MM.1S (cell line): ENCODE results near the gene FAM53A.

ENCODE experiments used
- DNase-seq: peaks from one replicate; pipeline ENCODE4 v3.0.0-alpha.2; 2015
- H2AFZ ChIP-seq: fragments of 300-600 bp; sonication (generic); 2 replicates; pipeline ENCODE4 v1.6.0; 2016; ENCODE audit warnings: antibody characterized with exemption, low read length
- H3F3A ChIP-seq: fragments of 300-600 bp; sonication (generic); 2 replicates; pipeline ENCODE4 v1.6.1; 2016; ENCODE audit warnings: mild to moderate bottlenecking, antibody characterized with exemption, low read length, moderate library complexity, mixed read lengths; ENCODE audit not compliant: insufficient read depth
- H3K27ac ChIP-seq: fragments of 300-600 bp; sonication (generic); 2 replicates; pipeline ENCODE4 v1.5.1; 2016; ENCODE audit warnings: mild to moderate bottlenecking, low read length
- H3K27me3 ChIP-seq: fragments of 300-600 bp; sonication (generic); replicated peaks from 2 replicates; pipeline ENCODE4 v1.6.0; 2016; ENCODE audit warnings: low read length; ENCODE audit not compliant: insufficient read depth
- H3K36me3 ChIP-seq: fragments of 300-600 bp; sonication (generic); replicated peaks from 2 replicates; pipeline ENCODE4 v1.6.1; 2016; ENCODE audit warnings: mild to moderate bottlenecking, low read length, mixed read lengths; ENCODE audit not compliant: insufficient read depth
- H3K4me1 ChIP-seq: fragments of 300-600 bp; sonication (generic); 2 replicates; pipeline ENCODE4 v1.6.1; 2016; ENCODE audit warnings: low read length, mixed read lengths
- H3K4me2 ChIP-seq: fragments of 300-600 bp; sonication (generic); 2 replicates; pipeline ENCODE4 v1.6.0; 2016; ENCODE audit warnings: low read depth, low read length
- H3K4me3 ChIP-seq: fragments of 300-600 bp; sonication (generic); 2 replicates; pipeline ENCODE4 v1.5.1; 2016; ENCODE audit warnings: low read length, mixed read lengths
- H3K79me2 ChIP-seq: fragments of 300-600 bp; sonication (generic); 2 replicates; pipeline ENCODE4 v1.6.1; 2016; ENCODE audit warnings: mixed run types, low read length, mixed read lengths
- H3K9ac ChIP-seq: fragments of 300-600 bp; sonication (generic); 2 replicates; pipeline ENCODE4 v1.6.1; 2016; ENCODE audit warnings: low read length, mixed read lengths
- H3K9me2 ChIP-seq: fragments of 300-600 bp; sonication (generic); replicated peaks from 2 replicates; pipeline ENCODE4 v1.6.1; 2016; ENCODE audit warnings: mild to moderate bottlenecking, low read length, mixed read lengths; ENCODE audit not compliant: insufficient read depth
- H3K9me3 ChIP-seq: fragments of 300-600 bp; sonication (generic); replicated peaks from 2 replicates; pipeline ENCODE4 v1.6.1; 2016; ENCODE audit warnings: mild to moderate bottlenecking, low read length, mixed read lengths; ENCODE audit not compliant: insufficient read depth
- H4K20me1 ChIP-seq: fragments of 300-600 bp; sonication (generic); 2 replicates; pipeline ENCODE4 v1.6.1; 2016; ENCODE audit warnings: mild to moderate bottlenecking, low read length, moderate library complexity, mixed read lengths; ENCODE audit not compliant: insufficient read depth
- EZH2 ChIP-seq: fragments of 300-600 bp; sonication (generic); optimal IDR thresholded peaks from 2 replicates; pipeline ENCODE3; 2017; ENCODE audit warnings: low read depth, mild to moderate bottlenecking, antibody characterized with exemption, low read length, mixed read lengths
- EZH2phosphoT487 ChIP-seq: fragments of 300-600 bp; sonication (generic); IDR thresholded peaks from 2 replicates; pipeline ENCODE4 v1.6.1; 2018; ENCODE audit warnings: antibody characterized with exemption, low read length
- TF ChIP-seq, protein P1 (sequence below): fragments of 300-600 bp; sonication (generic); IDR thresholded peaks from 2 replicates; pipeline ENCODE4 v1.5.1; 2016; ENCODE audit warnings: antibody characterized with exemption, low read length, mixed read lengths

The FAM53A gene

DNA sequence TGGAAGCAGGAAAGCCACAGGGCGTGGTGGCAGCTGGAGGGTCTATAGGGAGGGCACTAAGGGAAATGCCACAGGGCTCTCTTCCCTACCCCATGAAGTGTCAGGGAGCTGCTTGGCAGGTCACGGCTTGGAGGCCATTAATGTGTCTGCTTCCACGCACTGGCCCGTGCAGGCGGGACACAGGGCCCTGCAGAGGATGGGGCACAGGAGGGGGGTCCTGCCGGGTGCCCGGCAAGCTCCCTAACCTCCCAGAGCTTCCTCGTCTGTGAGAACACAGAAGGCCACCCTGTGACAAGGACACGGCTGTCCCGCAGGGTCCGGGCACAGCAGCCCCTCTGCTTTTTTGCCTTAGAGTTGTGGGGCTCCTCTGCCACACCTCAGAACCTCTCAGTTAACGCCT is 25.5 kb downstream of the FAM53A start:
- Histone ChIP-seq H3K27ac (no peak overlapping the region), H3K9ac (no peak overlapping the region), H3K36me3 (no peaks in the 10 kb centered on the region), H3K9me3 (no peaks in the 10 kb centered on the region), H3F3A (no peaks in the 10 kb centered on the region), H3K9me2 (no peaks in the 10 kb centered on the region), H3K4me1 (no peaks in the 10 kb centered on the region), H3K79me2 (no peaks in the 10 kb centered on the region), H4K20me1 (no peaks in the 10 kb centered on the region), H3K27me3 (no peaks in the 10 kb centered on the region), H2AFZ (no peak overlapping the region), H3K4me2 (no peak overlapping the region), H3K4me3 (no peak overlapping the region)
- no peak for DNase-seq
- TF ChIP-seq, protein P1, sequence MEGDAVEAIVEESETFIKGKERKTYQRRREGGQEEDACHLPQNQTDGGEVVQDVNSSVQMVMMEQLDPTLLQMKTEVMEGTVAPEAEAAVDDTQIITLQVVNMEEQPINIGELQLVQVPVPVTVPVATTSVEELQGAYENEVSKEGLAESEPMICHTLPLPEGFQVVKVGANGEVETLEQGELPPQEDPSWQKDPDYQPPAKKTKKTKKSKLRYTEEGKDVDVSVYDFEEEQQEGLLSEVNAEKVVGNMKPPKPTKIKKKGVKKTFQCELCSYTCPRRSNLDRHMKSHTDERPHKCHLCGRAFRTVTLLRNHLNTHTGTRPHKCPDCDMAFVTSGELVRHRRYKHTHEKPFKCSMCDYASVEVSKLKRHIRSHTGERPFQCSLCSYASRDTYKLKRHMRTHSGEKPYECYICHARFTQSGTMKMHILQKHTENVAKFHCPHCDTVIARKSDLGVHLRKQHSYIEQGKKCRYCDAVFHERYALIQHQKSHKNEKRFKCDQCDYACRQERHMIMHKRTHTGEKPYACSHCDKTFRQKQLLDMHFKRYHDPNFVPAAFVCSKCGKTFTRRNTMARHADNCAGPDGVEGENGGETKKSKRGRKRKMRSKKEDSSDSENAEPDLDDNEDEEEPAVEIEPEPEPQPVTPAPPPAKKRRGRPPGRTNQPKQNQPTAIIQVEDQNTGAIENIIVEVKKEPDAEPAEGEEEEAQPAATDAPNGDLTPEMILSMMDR, result no peak
- no peak for TF ChIP-seq EZH2phosphoT487
- no peak for TF ChIP-seq EZH2

DNA sequence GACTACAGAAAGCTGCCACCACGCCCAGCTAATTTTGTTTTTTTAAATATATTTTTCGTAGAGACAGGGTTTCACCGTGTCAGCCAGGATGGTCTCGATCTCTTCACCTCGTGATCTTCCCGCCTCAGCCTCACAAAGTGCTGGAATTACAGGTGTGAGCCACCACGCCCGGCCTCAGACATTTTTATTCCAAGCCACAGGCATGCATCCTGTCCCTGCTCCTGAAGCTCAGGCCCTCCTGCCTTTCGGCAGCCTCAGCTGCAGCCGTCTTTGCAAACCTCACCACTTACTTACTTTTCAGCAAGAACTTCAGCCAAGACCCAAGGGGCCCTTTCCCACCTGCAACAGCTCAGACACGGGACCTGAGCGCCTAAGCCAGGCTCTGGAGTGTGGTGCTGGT is 26.0 kb downstream of the FAM53A start:
- H3K4me2 ChIP-seq, result no peak overlapping the region

DNA sequence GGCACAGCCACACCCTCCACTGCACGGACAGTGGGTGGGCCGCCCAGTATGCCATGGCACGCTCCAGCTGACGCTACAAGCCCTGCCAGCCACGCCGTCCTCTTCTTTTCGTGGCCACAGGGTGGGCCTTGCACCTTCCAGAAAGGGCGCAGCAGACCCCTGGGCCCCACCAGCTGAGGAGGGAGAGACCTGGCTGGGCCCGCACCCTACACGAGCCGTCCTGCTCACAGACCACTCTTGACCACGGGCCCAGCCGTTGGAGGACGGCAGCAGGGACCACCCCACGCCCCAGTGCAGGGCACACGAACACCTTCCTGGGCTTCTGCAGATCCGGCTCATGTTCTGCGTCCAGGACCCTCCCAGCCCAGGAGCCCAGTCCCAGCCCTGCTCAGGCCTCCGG is 27.1 kb downstream of the FAM53A start:
- Histone ChIP-seq H3K9ac (no peak overlapping the region), H3K9me3 (no peaks in the 10 kb centered on the region), H3K79me2 (no peaks in the 10 kb centered on the region), H3K27me3 (no peaks in the 10 kb centered on the region), H3K4me1 (no peaks in the 10 kb centered on the region), H3K36me3 (no peaks in the 10 kb centered on the region), H4K20me1 (no peaks in the 10 kb centered on the region), H2AFZ (no peak overlapping the region), H3K4me3 (no peak overlapping the region), H3K9me2 (no peaks in the 10 kb centered on the region), H3K27ac (no peak overlapping the region), H3F3A (no peaks in the 10 kb centered on the region), H3K4me2 (no peak overlapping the region)
- TF ChIP-seq EZH2phosphoT487 (no peak), EZH2 (no peak)
- TF ChIP-seq, protein P1, result no peak
- no peak for DNase-seq

More for the DNA sequence above, 26.0 kb downstream of the FAM53A start:
- no peak for DNase-seq
- Histone ChIP-seq H3K9me2 (no peaks in the 10 kb centered on the region), H2AFZ (no peak overlapping the region), H3K27ac (no peak overlapping the region), H3K9ac (no peak overlapping the region), H3K4me1 (no peaks in the 10 kb centered on the region), H3K27me3 (no peaks in the 10 kb centered on the region), H4K20me1 (no peaks in the 10 kb centered on the region), H3K79me2 (no peaks in the 10 kb centered on the region), H3F3A (no peaks in the 10 kb centered on the region), H3K36me3 (no peaks in the 10 kb centered on the region), H3K9me3 (no peaks in the 10 kb centered on the region), H3K4me3 (no peak overlapping the region)
- TF ChIP-seq EZH2 (no peak), EZH2phosphoT487 (no peak)
- TF ChIP-seq, protein P1, result no peak
